BJ (cell line): ENCODE measurements around the gene FGFR3. TPM values are rescaled to one million over a fixed set of nuclear protein-coding genes. Genes with fewer than 3 reads are reported as not detected.

Experiments used
- CTCF ChIA-PET: fragments of 350-600 bp; formaldehyde crosslinking; extraction: SDS; loops from one replicate; lab custom pipeline; 2021; ENCODE audit warnings: antibody characterized with exemption, inconsistent platforms; lab: Yijun Ruan, JAX
- POLR2A ChIA-PET: fragments of 300-600 bp; sonication (Branson Sonifier 250); formaldehyde crosslinking; extraction: SDS; loops from one replicate; lab custom pipeline; 2021; ENCODE audit warnings: antibody characterized with exemption; lab: Charles Lee
- DNase-seq: peaks from one replicate; pipeline ENCODE4 v3.0.0-alpha.2; 2011; ENCODE audit warnings: low read depth
- H3K27me3 ChIP-seq: 2 replicates; pipeline ENCODE4 v1.6.0; 2011; ENCODE audit warnings: low read length; ENCODE audit not compliant: control insufficient read depth, insufficient read depth
- H3K36me3 ChIP-seq: 2 replicates; pipeline ENCODE4 v1.5.1; 2011; ENCODE audit warnings: low read length; ENCODE audit not compliant: control insufficient read depth, insufficient read depth
- H3K4me3 ChIP-seq: 2 replicates; pipeline ENCODE4 v1.5.1; 2011; ENCODE audit warnings: low read depth, mild to moderate bottlenecking, control low read depth, low read length
- polyA plus RNA-seq: library from polyadenylated mRNA; depleted of rRNA; stranded (reverse); fragments of >200 nt; gene quantifications from 2 replicates; pipeline ENCODE4 v1.2.3, GENCODE V29; 2011; rRNA removed
- TF ChIP-seq, protein P1 (sequence below): IDR thresholded peaks from 2 replicates; pipeline ENCODE4 v1.5.1; 2011; ENCODE audit warnings: low read depth, mild to moderate bottlenecking, control low read depth, inconsistent platforms, low read length, moderate library complexity; ENCODE audit not compliant: insufficient read depth

Gene FGFR3
- polyA plus RNA-seq, 1 experiment, result 1.0 TPM

DNA sequence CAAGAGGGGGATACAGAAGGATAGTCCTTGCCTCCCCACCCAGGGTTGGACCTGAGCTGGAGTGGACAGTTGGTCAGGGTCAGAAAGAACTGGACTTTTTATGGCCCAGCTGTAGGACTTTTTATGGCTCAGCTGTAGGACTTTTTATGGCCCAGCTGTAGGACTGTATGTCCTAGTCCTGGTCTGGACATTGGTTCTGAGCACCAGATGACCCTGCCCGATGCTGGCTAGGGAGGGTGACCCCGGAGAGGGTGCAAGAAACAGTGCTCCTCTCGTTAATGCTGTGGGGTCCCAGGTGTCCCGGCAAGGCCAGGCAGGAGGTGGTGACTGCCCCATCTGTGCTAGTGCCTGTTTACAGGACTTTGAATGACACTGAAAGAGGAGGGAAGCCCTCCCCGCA lies 64.8 kb downstream of the FGFR3 start:
- Histone ChIP-seq H3K27me3 (no peaks in the 10 kb centered on the region), H3K4me3 (no peak overlapping the region), H3K36me3 (no peaks in the 10 kb centered on the region)
- CTCF ChIA-PET, result interaction anchor here (0.6 to 1.0 kb wide), 3 partner anchors 15 to 53 kb away, joined by 3 to 5 read pairs (median 3); no protein-coding TSS in a partner anchor
- POLR2A ChIA-PET, result no interaction called here
- no peak for DNase-seq
- TF ChIP-seq, protein P1, sequence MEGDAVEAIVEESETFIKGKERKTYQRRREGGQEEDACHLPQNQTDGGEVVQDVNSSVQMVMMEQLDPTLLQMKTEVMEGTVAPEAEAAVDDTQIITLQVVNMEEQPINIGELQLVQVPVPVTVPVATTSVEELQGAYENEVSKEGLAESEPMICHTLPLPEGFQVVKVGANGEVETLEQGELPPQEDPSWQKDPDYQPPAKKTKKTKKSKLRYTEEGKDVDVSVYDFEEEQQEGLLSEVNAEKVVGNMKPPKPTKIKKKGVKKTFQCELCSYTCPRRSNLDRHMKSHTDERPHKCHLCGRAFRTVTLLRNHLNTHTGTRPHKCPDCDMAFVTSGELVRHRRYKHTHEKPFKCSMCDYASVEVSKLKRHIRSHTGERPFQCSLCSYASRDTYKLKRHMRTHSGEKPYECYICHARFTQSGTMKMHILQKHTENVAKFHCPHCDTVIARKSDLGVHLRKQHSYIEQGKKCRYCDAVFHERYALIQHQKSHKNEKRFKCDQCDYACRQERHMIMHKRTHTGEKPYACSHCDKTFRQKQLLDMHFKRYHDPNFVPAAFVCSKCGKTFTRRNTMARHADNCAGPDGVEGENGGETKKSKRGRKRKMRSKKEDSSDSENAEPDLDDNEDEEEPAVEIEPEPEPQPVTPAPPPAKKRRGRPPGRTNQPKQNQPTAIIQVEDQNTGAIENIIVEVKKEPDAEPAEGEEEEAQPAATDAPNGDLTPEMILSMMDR, result no peak

Other genes starting within 250 kb of the FGFR3 start
- 2.0 and 3.7 TPM in 2 replicates for gene FAM53A, start 109.0 kb upstream of the FGFR3 start, polyA plus RNA-seq
- gene SLBP, start 81.0 kb upstream of the FGFR3 start, polyA plus RNA-seq, result 36.9 and 56.7 TPM in 2 replicates
- 23.7 and 33.8 TPM in 2 replicates for gene TMEM129, start 72.0 kb upstream of the FGFR3 start, polyA plus RNA-seq
- gene TACC3, start 71.8 kb upstream of the FGFR3 start, polyA plus RNA-seq, result 13.8 and 24.0 TPM in 2 replicates
- 13.6 and 17.1 TPM in 2 replicates for gene LETM1, start 62.9 kb downstream of the FGFR3 start, polyA plus RNA-seq
- 21.1 and 22.3 TPM in 2 replicates for gene NSD2, start 78.1 kb downstream of the FGFR3 start, polyA plus RNA-seq
- 8.6 and 12.8 TPM in 2 replicates for gene NELFA, start 215.7 kb downstream of the FGFR3 start, polyA plus RNA-seq